ENCODE measurements around the gene BTBD1.

BTBD1 gene

DNA sequence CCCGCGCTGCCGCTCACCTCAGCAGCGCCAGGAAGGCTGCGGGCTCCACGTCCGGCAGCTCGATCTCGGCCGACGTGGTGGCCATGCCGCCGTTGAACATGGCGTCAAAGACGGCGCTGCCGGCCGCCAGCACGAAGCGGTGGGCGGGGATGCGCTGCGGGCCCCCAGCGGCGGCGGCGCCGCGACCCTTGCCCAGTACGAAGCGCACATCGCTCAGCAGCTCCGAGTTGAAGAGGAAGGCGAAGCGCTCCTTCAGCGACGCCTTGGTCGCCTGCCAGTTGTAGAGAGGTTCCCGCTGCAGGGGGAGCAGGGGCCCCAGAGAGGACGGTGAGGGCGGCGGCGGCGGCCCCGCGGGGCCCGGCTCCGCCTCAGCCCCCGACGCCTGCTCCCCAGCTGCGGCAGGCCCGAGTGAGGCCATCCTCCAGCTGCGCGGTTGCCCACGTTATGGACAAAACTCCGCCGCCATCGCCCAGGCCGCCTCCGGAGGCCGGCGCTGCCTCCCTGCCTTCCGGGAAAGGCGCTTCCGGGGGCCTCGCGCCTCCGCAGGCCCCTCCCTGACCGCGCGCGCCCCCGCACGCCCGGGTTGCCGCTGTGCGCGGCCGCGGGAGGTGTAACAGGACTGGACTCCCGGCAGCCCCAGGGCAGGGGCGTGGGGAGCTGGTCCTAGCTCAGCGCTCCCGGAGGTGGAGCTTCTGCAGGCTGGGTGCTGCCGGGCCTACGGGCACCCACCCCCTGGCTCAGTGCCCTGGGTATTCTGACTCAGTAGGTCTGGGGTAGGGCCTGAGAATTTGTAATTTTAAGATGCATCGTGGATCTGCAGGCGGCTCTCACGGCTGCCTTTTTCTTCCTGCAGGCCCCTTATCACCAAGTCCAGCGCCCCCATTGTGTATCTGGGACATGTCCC, at the start of gene BTBD1:
Gene BTBD1 (minus strand): TSS at position 519 of the 904 bp plus-strand sequence. CDS start 101 bp downstream, at position 418.
- TF ChIP-seq, protein P1, sequence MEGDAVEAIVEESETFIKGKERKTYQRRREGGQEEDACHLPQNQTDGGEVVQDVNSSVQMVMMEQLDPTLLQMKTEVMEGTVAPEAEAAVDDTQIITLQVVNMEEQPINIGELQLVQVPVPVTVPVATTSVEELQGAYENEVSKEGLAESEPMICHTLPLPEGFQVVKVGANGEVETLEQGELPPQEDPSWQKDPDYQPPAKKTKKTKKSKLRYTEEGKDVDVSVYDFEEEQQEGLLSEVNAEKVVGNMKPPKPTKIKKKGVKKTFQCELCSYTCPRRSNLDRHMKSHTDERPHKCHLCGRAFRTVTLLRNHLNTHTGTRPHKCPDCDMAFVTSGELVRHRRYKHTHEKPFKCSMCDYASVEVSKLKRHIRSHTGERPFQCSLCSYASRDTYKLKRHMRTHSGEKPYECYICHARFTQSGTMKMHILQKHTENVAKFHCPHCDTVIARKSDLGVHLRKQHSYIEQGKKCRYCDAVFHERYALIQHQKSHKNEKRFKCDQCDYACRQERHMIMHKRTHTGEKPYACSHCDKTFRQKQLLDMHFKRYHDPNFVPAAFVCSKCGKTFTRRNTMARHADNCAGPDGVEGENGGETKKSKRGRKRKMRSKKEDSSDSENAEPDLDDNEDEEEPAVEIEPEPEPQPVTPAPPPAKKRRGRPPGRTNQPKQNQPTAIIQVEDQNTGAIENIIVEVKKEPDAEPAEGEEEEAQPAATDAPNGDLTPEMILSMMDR (conservative IDR thresholded peaks at IDR 0.05; ENCODE audit: low read depth, low read length) = peak; percentile 20
- peak within 1 kb of the TSS; percentile 69 for H3K4me3 ChIP-seq (ENCODE audit: low read depth, low read length)
- peak; percentile 96 for DNase-seq (ENCODE audit: low read depth)

- DNase-seq (ENCODE audit: low read depth) = no peak
- H3K4me3 ChIP-seq (ENCODE audit: low read depth, low read length) = no peak overlapping the region
- TF ChIP-seq, protein P1 (conservative IDR thresholded peaks at IDR 0.05; ENCODE audit: low read depth, low read length) = no peak
These were observed 48.9 kb upstream of the BTBD1 start for GRCh38 chr15:83115831-83116565.

DNA sequence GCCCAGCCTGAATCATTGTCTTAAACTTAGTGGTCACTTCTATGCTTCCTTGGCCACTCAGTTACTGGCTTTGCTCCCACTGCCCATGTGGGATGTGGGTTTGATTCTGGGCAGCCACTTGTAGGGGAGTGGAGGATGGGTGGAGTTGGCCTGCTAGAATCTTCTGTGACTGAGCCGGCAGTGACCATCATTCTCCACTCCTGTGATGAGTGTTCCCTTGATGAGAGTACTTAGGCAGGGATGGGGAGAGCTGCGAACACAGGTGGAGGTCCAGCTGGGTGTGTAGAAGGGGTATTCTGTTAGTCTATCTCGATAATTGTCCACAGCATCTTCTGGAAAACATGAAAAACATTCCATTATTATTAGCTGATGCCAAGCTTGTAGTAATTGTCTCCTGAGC, 48.4 kb upstream of the BTBD1 start:
- no peak overlapping the region for H3K4me3 ChIP-seq (ENCODE audit: low read depth, low read length)
- no peak for DNase-seq (ENCODE audit: low read depth)
- TF ChIP-seq, protein P1 (conservative IDR thresholded peaks at IDR 0.05; ENCODE audit: low read depth, low read length) = no peak

DNA sequence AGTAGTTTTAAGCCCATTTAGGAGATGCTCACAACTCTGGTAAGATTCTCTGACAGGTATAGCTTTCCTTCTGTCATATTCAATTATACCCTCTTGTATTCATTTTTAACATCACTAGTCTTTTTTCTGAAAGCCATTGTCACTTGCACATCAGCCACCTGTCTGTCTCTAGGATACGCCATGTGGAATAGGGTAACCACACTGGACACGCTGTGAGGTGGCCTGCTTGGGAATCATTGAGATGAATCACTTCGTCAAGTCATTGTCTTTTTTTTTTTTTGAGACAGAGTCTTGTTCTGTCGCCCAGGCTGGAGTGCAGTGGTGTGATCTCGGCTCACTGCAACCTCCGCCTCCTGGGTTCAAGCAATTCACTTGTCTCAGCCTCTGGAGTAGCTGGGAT, 47.8 kb upstream of the BTBD1 start:
- TF ChIP-seq, protein P1 (conservative IDR thresholded peaks at IDR 0.05; ENCODE audit: low read depth, low read length) = no peak

GRCh38 chr15:83113881-83114674, 47.0 kb upstream of the BTBD1 start:
- TF ChIP-seq, protein P1 (conservative IDR thresholded peaks at IDR 0.05; ENCODE audit: low read depth, low read length) = no peak
- no peak overlapping the region for H3K4me3 ChIP-seq (ENCODE audit: low read depth, low read length)
- DNase-seq (ENCODE audit: low read depth) = no peak

More for the DNA sequence above, 47.8 kb upstream of the BTBD1 start:
- DNase-seq (ENCODE audit: low read depth) = no peak
- no peak overlapping the region for H3K4me3 ChIP-seq (ENCODE audit: low read depth, low read length)

DNA sequence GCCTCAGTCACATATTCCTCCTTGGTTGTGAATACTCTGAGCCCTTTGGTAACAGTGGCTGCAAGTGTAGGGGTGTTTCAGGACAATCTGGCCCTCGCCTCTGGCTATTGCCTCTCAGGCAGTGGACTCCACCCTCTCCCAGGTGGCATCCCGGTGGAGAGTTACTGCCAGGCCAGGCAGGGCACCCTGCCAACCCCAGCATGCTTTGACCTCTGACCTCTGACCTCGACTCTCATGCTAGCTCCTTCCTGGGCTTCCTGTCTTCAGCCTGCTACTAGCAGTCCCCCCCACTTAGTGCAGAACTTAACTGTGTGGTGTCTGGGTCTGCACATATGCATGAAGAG, 45.9 kb upstream of the BTBD1 start:
- DNase-seq (ENCODE audit: low read depth) = no peak
- TF ChIP-seq, protein P1 (conservative IDR thresholded peaks at IDR 0.05; ENCODE audit: low read depth, low read length) = no peak
- H3K4me3 ChIP-seq (ENCODE audit: low read depth, low read length) = peak overlapping the region; percentile 24

Measured in choroid plexus epithelial cell (primary cell).